ENCODE measurements around the gene MRC1. TPM values are rescaled to one million over a fixed set of nuclear protein-coding genes. Genes with fewer than 3 reads are reported as not detected.

MRC1 gene
- total and polyA plus RNA-seq, 2 of the 8 experiments (the other 6 are each of a cell fraction or from before 2014, with no cell fraction given): 0.03 to 0.06 TPM

DNA sequence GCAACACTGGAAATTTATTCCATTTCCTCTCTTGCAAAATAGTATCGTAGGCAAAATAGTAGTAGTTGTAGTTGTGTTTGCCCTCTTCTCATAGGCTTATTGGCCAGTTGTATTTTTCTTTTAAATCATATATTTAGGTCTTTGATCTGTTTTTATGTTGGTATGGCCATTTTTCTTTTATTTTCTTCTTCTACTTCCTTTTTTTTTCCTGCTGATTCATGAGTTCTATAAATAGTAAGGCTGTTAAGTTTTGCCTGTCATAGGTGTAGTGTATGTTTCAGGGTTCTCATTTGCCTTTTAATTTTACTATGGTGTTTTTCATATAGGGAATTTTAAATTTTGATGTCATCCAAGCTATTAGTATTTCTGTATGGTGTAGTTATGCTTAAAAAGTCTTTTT is 25.4 kb upstream of the MRC1 start:
- Histone ChIP-seq H2BK5ac (ENCODE audit: low read depth, low read length) (no peak overlapping the region), H3K14ac (ENCODE audit: insufficient read length) (no peak overlapping the region), H3K36me3 (ENCODE audit: control insufficient read depth in 2 of 4, insufficient read depth in 4 of 4, low read length in 3 of 4) (no peaks in the 10 kb centered on the region), H3K27me3 (replicated peaks in 1 of 4; ENCODE audit: control insufficient read depth in 3 of 4, extremely low read depth in 1 of 4, insufficient read depth in 3 of 4, low read length in 3 of 4) (no peaks in the 10 kb centered on the region), H4K91ac (replicated peaks; ENCODE audit: insufficient read length, low read length) (no peak overlapping the region), H2BK12ac (ENCODE audit: low read depth, low read length) (no peak overlapping the region), H3K23me2 (ENCODE audit: low read depth, low read length) (no peaks in the 10 kb centered on the region), H3K56ac (replicated peaks; ENCODE audit: insufficient read length, low read depth, low read length) (no peak overlapping the region), H2AK5ac (ENCODE audit: low read depth, low read length) (no peak overlapping the region), H4K8ac (ENCODE audit: extremely low read depth, insufficient read depth, low read length) (no peak overlapping the region), H3K4me3 (ENCODE audit: extremely low read depth in 1 of 4, insufficient read depth in 2 of 4, low read depth in 3 of 4, low read length in 4 of 4) (no peak overlapping the region), H2AFZ (ENCODE audit: low read length) (no peak overlapping the region), H3K4me1 (replicated peaks in 1 of 4; ENCODE audit: control insufficient read depth in 3 of 4, insufficient read depth in 4 of 4, low read length in 3 of 4) (no peaks in the 10 kb centered on the region; a peak in 1 of 7 replicates), H4K20me1 (replicated peaks in 1 of 2; ENCODE audit: control insufficient read depth in 1 of 2, insufficient read depth in 2 of 2, low read length in 2 of 2) (no peaks in the 10 kb centered on the region), H3K79me2 (ENCODE audit: control insufficient read depth in 1 of 2, insufficient read depth in 2 of 2, low read length in 2 of 2) (no peaks in the 10 kb centered on the region), H3K27ac (ENCODE audit: low read depth, low read length) (no peak overlapping the region), H3K9me3 (ENCODE audit: insufficient read depth in 2 of 2, low read depth in 1 of 2, low read length in 1 of 2) (no peaks in the 10 kb centered on the region), H3K4me2 (ENCODE audit: insufficient read depth in 1 of 2, low read depth in 2 of 2, low read length in 2 of 2) (no peak overlapping the region), H3K79me1 (ENCODE audit: low read depth, low read length) (no peaks in the 10 kb centered on the region), H2BK15ac (ENCODE audit: low read length) (no peak overlapping the region), H2BK20ac (ENCODE audit: low read length) (no peak overlapping the region), H3K4ac (replicated peaks; ENCODE audit: insufficient read length, low read depth, low read length) (no peak overlapping the region), H2BK120ac (replicated peaks; ENCODE audit: low read depth, low read length) (no peak overlapping the region), H3K23ac (ENCODE audit: insufficient read length) (no peak overlapping the region), H3K9ac (replicated peaks in 1 of 4; ENCODE audit: extremely low read depth in 1 of 4, low read depth in 3 of 4, low read length in 3 of 4) (no peak overlapping the region), H4K5ac (ENCODE audit: insufficient read length, low read depth, low read length) (no peak overlapping the region), H3K18ac (ENCODE audit: extremely low read depth, low read length) (no peak overlapping the region)
- ChIA-PET CTCF (ENCODE audit: partially characterized antibody) (interaction anchor here (0.6 to 1.4 kb wide), 2 partner anchors 12 to 42 kb away, joined by 3 read pairs; no protein-coding TSS in a partner anchor), POLR2A (ENCODE audit: partially characterized antibody) (no interaction called here)
- 88% methylated on average over 1 of the region's 1 CpG; no CpG with 5 or more reads in 1 of the 2 experiments for WGBS, 2 experiments (ENCODE audit: extremely low coverage in 1 of 2, insufficient coverage in 1 of 2, insufficient read length in 1 of 2, insufficient replicate concordance in 2 of 2, low coverage in 1 of 2, low lambda C conversion rate in 2 of 2, missing lambda C conversion rate in 1 of 2)
- FAIRE-seq (no peak), DNase-seq (ENCODE audit: low read depth in 1 of 2, low spot score in 2 of 2) (no peak)
- TF ChIP-seq, protein P1, sequence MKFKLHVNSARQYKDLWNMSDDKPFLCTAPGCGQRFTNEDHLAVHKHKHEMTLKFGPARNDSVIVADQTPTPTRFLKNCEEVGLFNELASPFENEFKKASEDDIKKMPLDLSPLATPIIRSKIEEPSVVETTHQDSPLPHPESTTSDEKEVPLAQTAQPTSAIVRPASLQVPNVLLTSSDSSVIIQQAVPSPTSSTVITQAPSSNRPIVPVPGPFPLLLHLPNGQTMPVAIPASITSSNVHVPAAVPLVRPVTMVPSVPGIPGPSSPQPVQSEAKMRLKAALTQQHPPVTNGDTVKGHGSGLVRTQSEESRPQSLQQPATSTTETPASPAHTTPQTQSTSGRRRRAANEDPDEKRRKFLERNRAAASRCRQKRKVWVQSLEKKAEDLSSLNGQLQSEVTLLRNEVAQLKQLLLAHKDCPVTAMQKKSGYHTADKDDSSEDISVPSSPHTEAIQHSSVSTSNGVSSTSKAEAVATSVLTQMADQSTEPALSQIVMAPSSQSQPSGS (IDR thresholded peaks at IDR 0.05; ENCODE audit: low read length): no peak
- TF ChIP-seq RXRA (IDR thresholded peaks at IDR 0.05; ENCODE audit: insufficient read depth, low read depth, low read length): no peak
- TF ChIP-seq SRF (IDR thresholded peaks at IDR 0.05; ENCODE audit: low read depth, low read length): no peak
- TF ChIP-seq RNF2 (IDR thresholded peaks at IDR 0.05; ENCODE audit: borderline replicate concordance, low read depth, low read length, missing control alignments, poor library complexity, severe bottlenecking): no peak
- TF ChIP-seq POLR2AphosphoS5 (IDR thresholded peaks at IDR 0.05; ENCODE audit: low read depth, low read length): no peak
- TF ChIP-seq, protein P2, sequence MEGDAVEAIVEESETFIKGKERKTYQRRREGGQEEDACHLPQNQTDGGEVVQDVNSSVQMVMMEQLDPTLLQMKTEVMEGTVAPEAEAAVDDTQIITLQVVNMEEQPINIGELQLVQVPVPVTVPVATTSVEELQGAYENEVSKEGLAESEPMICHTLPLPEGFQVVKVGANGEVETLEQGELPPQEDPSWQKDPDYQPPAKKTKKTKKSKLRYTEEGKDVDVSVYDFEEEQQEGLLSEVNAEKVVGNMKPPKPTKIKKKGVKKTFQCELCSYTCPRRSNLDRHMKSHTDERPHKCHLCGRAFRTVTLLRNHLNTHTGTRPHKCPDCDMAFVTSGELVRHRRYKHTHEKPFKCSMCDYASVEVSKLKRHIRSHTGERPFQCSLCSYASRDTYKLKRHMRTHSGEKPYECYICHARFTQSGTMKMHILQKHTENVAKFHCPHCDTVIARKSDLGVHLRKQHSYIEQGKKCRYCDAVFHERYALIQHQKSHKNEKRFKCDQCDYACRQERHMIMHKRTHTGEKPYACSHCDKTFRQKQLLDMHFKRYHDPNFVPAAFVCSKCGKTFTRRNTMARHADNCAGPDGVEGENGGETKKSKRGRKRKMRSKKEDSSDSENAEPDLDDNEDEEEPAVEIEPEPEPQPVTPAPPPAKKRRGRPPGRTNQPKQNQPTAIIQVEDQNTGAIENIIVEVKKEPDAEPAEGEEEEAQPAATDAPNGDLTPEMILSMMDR (IDR thresholded peaks at IDR 0.05; ENCODE audit: control extremely low read depth in 1 of 3, insufficient read depth in 1 of 3, low read depth in 1 of 3, low read length in 3 of 3): no peak
- no peak for TF ChIP-seq JUN (IDR thresholded peaks at IDR 0.05; ENCODE audit: low read depth, low read length)
- TF ChIP-seq CEBPB (IDR thresholded peaks at IDR 0.05; ENCODE audit: low read depth, low read length): no peak
